GM12872 (cell line): ENCODE measurements around the gene PCMT1.

Experiments
- TF ChIP-seq, protein P1 (sequence below): IDR thresholded peaks from 3 replicates; pipeline ENCODE4 v1.5.1; 2011; ENCODE audit warnings: low read depth, mild to moderate bottlenecking, low read length, moderate library complexity; ENCODE audit not compliant: insufficient read depth

PCMT1 gene

DNA sequence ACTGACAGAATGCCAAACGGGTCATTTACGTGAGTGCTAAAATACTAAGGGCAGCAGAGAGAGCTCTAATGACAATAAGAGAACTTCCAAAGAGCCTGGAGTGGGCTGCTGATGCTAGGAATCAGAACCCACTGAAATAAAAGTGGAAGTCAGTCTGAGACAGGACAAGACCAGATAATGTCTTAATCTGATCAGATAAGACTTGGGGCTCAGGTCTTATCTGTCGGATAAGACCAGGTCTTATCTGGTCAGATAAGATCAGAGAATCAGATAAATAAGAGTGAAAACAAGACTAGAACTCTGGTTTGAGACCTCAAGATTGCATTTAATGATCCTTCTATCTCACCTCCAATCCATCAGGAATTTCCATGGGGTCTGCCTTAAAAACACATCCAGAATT is 96.0 kb downstream of the PCMT1 start:
- TF ChIP-seq, protein P1, sequence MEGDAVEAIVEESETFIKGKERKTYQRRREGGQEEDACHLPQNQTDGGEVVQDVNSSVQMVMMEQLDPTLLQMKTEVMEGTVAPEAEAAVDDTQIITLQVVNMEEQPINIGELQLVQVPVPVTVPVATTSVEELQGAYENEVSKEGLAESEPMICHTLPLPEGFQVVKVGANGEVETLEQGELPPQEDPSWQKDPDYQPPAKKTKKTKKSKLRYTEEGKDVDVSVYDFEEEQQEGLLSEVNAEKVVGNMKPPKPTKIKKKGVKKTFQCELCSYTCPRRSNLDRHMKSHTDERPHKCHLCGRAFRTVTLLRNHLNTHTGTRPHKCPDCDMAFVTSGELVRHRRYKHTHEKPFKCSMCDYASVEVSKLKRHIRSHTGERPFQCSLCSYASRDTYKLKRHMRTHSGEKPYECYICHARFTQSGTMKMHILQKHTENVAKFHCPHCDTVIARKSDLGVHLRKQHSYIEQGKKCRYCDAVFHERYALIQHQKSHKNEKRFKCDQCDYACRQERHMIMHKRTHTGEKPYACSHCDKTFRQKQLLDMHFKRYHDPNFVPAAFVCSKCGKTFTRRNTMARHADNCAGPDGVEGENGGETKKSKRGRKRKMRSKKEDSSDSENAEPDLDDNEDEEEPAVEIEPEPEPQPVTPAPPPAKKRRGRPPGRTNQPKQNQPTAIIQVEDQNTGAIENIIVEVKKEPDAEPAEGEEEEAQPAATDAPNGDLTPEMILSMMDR, result no peak

DNA sequence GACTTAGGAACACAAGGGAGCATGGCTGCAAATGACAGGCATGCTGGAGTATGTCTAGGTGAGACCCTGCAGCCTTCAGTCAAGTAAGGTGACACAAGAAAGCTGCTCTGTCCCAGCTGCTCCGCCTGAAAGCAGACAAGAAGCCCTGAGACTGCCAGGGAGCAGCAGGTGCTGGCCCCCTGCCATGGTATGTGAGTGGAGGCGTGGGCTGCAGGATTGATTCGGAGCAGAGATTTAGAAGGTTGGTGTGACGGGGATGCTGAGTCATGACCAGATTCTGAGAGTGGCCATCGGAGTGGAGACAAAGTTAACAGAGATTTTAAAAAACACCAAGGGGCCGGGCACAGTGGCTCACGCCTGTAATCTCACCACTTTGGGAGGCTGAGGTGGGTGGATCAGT is 96.8 kb downstream of the PCMT1 start:
- TF ChIP-seq, protein P1, result no peak

DNA sequence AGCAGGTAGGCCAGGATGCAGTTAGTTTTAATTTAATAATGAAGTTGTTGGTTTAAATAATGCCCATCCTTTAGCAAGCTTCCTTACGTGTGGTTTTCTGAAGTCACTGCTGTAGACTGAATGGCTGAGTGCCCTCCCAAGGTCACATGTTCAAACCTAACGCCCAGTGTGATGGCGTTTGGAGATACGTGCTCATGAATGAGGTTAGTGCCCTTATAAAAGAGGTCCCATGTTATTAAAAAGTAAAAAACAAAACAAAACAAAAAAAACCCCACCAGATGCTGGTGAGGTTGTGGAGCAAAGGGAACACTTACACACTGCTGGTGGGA is 98.4 kb downstream of the PCMT1 start:
- TF ChIP-seq, protein P1, result no peak

DNA sequence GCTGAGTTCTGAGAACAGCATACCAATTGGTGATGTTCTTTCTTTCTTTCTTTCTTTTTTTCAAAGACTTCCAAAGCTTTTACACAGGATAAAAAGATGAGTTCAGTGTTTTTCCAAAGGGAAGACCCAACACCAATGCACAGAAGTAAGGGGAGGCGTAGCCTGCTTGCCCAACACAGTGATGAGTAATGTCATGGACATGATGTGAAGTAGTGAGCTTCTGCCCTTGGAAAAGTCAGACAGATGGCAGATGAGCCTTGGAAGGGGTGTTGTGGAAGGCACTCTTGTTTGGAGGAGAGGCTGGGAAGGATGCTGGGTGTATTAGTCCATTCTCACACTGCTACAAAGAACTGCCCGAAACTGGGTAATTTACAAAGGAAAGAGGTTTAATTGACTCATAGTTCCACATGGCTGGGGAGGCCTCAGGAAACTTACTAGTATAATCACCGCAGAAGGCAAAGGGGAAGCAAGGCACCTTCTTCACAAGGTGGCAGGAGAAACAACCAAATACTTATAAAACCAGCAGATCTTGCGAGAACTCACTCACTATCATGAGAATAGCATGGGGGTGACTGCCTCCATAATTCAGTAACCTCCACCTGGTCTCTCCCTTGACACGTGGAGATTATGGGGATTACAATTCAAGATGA is 102.0 kb downstream of the PCMT1 start:
- TF ChIP-seq, protein P1, result no peak

DNA sequence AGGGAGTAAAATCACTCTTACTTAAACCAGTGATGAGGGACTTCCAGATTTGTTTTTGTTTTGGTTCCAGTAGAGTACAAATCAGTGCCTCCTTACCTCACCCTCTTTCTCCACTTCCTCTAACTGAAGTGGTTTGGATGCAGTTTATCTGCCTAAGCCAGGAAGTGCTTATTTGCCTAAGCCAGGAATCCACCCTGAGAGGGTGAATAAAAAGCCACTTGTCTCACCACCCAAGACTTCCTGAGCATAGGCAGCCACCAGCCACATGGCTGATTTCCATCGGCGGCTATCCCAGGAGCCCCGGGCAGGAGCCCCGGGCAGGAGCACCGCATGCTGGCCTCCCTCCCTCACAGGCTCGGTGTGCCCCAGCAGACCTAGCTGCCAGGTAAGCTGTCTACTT is 102.6 kb downstream of the PCMT1 start:
- TF ChIP-seq, protein P1, result no peak

DNA sequence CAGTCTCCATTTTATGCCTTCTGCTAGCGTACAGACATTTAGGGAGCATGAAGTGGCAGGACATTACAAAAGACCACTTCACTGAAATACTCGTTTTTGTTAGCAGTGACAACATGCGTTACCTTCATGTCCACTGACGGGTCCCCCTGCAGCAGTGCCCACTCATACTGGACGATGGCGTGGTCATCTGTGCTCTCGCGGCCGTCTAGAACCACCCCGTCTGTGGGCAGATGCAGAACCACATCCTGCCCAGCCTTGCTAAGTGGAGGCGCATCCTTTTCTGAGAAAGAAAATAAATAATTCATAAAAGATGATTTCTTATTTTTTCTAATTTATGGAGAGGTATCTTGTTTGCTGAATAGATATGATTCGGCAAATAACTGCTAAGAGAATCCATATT is 103.3 kb downstream of the PCMT1 start:
- TF ChIP-seq, protein P1, result no peak

DNA sequence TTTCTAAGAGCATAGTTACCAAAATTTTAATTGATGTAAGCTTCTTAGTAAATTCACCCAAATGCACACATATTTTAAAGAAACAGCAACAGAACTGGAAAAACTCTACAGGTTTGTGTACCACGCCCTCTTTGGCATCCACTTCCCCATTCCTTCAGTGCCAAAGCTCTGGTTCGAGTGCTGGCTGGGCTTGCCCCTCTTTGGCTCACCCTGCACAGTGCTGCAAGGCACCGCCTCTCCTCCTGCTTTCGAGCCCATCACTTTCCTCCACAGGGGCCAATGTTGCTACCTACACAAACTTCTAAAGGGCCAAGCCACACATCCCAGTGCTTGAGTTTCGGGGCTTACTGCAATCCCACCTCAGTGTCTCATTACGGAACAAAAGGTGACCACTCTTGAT is 105.0 kb downstream of the PCMT1 start:
- TF ChIP-seq, protein P1, result no peak
